ENCODE data around the gene ANKRD34B. TPM values are rescaled to one million over a fixed set of nuclear protein-coding genes. Genes with fewer than 3 reads are reported as not detected.

ANKRD34B gene
- polyA plus RNA-seq, 2 of the 4 experiments (the other 2 are of a cell fraction), result 0.01 TPM

GRCh38 chr5:80590766-80591165, 20.7 kb upstream of the ANKRD34B start:
- TF ChIP-seq POLR2A (IDR thresholded peaks at IDR 0.05; ENCODE audit: low read length) (no peak), HDAC2 (IDR thresholded peaks at IDR 0.05) (no peak), NR3C1 (IDR thresholded peaks at IDR 0.05) (no peak), NFE2L2 (conservative IDR thresholded peaks at IDR 0.05; ENCODE audit: low read length) (no peak), ZC3H11A (IDR thresholded peaks at IDR 0.05) (no peak), ESRRA (IDR thresholded peaks at IDR 0.05; ENCODE audit: borderline replicate concordance, low read length) (no peak), CBX2 (IDR thresholded peaks at IDR 0.05; ENCODE audit: borderline replicate concordance, low read depth) (no peak), NPAS2 (CRISPR knock-in tag; IDR thresholded peaks at IDR 0.05; ENCODE audit: borderline replicate concordance) (no peak), ZSCAN20 (CRISPR knock-in tag; IDR thresholded peaks at IDR 0.05) (no peak), POLR2AphosphoS2 (conservative IDR thresholded peaks at IDR 0.05; ENCODE audit: low read length) (no peak), MAZ (IDR thresholded peaks at IDR 0.05; ENCODE audit: borderline replicate concordance, low read depth, low read length) (no peak), FOXS1 (CRISPR knock-in tag; IDR thresholded peaks at IDR 0.05) (no peak), HOXB13 (CRISPR knock-in tag; IDR thresholded peaks at IDR 0.05; ENCODE audit: low read depth) (no peak), MYC (IDR thresholded peaks at IDR 0.05; ENCODE audit: borderline replicate concordance, low read length) (no peak), RNF2 (IDR thresholded peaks at IDR 0.05; ENCODE audit: borderline replicate concordance, low read depth) (no peak), TP53 (CRISPR knock-in tag; IDR thresholded peaks at IDR 0.05) (no peak), RFX5 (IDR thresholded peaks at IDR 0.05) (no peak)
- TF ChIP-seq, protein P1, sequence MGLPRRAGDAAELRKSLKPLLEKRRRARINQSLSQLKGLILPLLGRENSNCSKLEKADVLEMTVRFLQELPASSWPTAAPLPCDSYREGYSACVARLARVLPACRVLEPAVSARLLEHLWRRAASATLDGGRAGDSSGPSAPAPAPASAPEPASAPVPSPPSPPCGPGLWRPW (IDR thresholded peaks at IDR 0.05), result no peak
- TF ChIP-seq, protein P2, sequence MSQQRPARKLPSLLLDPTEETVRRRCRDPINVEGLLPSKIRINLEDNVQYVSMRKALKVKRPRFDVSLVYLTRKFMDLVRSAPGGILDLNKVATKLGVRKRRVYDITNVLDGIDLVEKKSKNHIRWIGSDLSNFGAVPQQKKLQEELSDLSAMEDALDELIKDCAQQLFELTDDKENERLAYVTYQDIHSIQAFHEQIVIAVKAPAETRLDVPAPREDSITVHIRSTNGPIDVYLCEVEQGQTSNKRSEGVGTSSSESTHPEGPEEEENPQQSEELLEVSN (IDR thresholded peaks at IDR 0.05; ENCODE audit: borderline replicate concordance, low read depth), result no peak
- TF ChIP-seq, protein P3, sequence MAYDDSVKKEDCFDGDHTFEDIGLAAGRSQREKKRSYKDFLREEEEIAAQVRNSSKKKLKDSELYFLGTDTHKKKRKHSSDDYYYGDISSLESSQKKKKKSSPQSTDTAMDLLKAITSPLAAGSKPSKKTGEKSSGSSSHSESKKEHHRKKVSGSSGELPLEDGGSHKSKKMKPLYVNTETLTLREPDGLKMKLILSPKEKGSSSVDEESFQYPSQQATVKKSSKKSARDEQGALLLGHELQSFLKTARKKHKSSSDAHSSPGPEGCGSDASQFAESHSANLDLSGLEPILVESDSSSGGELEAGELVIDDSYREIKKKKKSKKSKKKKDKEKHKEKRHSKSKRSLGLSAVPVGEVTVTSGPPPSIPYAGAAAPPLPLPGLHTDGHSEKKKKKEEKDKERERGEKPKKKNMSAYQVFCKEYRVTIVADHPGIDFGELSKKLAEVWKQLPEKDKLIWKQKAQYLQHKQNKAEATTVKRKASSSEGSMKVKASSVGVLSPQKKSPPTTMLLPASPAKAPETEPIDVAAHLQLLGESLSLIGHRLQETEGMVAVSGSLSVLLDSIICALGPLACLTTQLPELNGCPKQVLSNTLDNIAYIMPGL (CRISPR knock-in tag; IDR thresholded peaks at IDR 0.05; ENCODE audit: borderline replicate concordance), result no peak
- WGBS (ENCODE audit: missing lambda C conversion rate), result 66% methylated on average over 5 of the region's 5 CpGs
- Histone ChIP-seq H3K4me3 (no peak overlapping the region), H3K9me3 (no peaks in the 10 kb centered on the region), H3K27ac (no peak overlapping the region), H3K4me1 (no peaks in the 10 kb centered on the region), H3K4me2 (no peak overlapping the region)
- POLR2A ChIA-PET, result no interaction called here
- DNase-seq (ENCODE audit: low read depth in 1 of 2, low spot score in 1 of 2), result no peak
- FAIRE-seq, result no peak
- CTCF ChIA-PET, result no interaction called here
- no peak for ATAC-seq

DNA sequence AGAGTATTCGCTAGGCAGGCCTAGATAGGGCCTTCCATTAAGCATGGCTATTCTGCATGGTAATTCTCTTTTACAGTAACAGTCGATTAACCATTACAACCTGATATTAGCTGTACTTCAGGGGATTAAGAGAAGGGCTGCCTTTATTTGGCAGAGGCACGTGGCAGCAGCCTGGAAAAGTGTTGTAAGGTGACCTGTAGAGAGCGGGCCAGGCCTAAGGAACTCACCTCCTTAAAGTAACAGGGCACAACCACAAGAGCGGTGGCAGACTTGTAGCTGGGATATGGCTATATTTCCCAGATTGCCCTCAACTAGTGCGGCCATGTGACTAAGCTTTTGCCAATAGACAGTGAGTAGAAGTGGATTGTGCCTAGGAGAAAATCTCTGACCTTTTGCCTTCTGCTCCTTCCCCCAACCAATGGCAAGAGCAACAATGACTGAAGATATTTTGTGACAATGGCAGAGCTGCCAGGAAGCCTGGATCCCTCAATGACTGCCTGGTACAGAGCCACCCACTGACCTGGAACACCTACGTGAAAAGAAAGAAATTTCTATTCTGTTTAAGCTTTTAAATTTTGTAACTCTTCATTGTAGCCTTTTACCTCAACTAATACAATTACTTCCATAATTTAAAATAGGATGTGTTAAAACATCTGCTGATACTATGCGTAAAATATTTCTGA, 18.9 kb upstream of the ANKRD34B start:
- no peak for ATAC-seq
- no peak overlapping the region for H3K4me2 ChIP-seq
- no peak for DNase-seq (ENCODE audit: low read depth in 1 of 2, low spot score in 1 of 2)
- no peak overlapping the region for H3K27ac ChIP-seq
- no peak for FAIRE-seq
- no peaks in the 10 kb centered on the region for H3K4me1 ChIP-seq
- POLR2A ChIA-PET, result no interaction called here
- no peak overlapping the region for H3K4me3 ChIP-seq
- WGBS (ENCODE audit: missing lambda C conversion rate), result 76% methylated on average over 8 of the region's 8 CpGs
- CTCF ChIA-PET, result interaction anchor here (1.0 kb wide), 1 partner anchor 21 kb away, joined by 3 read pairs; no protein-coding TSS in a partner anchor
- no peaks in the 10 kb centered on the region for H3K9me3 ChIP-seq
- TF ChIP-seq RAD21 (conservative IDR thresholded peaks at IDR 0.05 in 1 of 2, IDR thresholded peaks at IDR 0.05 in 1 of 2), result no peak
- TF ChIP-seq HEYL (CRISPR knock-in tag; IDR thresholded peaks at IDR 0.05), result no peak
- TF ChIP-seq NPAS2 (CRISPR knock-in tag; IDR thresholded peaks at IDR 0.05; ENCODE audit: borderline replicate concordance), result no peak
- TF ChIP-seq CBX2 (IDR thresholded peaks at IDR 0.05; ENCODE audit: borderline replicate concordance, low read depth), result no peak
- TF ChIP-seq EP300 (IDR thresholded peaks at IDR 0.05), result no peak
- TF ChIP-seq, protein P4, sequence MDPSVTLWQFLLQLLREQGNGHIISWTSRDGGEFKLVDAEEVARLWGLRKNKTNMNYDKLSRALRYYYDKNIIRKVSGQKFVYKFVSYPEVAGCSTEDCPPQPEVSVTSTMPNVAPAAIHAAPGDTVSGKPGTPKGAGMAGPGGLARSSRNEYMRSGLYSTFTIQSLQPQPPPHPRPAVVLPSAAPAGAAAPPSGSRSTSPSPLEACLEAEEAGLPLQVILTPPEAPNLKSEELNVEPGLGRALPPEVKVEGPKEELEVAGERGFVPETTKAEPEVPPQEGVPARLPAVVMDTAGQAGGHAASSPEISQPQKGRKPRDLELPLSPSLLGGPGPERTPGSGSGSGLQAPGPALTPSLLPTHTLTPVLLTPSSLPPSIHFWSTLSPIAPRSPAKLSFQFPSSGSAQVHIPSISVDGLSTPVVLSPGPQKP (IDR thresholded peaks at IDR 0.05; ENCODE audit: low read depth, low read length), result no peak
- no peak for TF ChIP-seq EHMT2 (IDR thresholded peaks at IDR 0.05; ENCODE audit: low read depth)
- no peak for TF ChIP-seq ZFP36 (IDR thresholded peaks at IDR 0.05; ENCODE audit: borderline replicate concordance, partially characterized antibody)
- TF ChIP-seq MAFK (IDR thresholded peaks at IDR 0.05; ENCODE audit: partially characterized antibody), result no peak
- TF ChIP-seq KDM1A (IDR thresholded peaks at IDR 0.05; ENCODE audit: low read depth), result no peak
- TF ChIP-seq HOXA7 (CRISPR knock-in tag; IDR thresholded peaks at IDR 0.05), result no peak
- TF ChIP-seq POLR2AphosphoS2 (conservative IDR thresholded peaks at IDR 0.05; ENCODE audit: low read length), result no peak
- no peak for TF ChIP-seq RNF2 (IDR thresholded peaks at IDR 0.05; ENCODE audit: borderline replicate concordance, low read depth)
- no peak for TF ChIP-seq TP53 (CRISPR knock-in tag; IDR thresholded peaks at IDR 0.05)
- TF ChIP-seq FOXS1 (CRISPR knock-in tag; IDR thresholded peaks at IDR 0.05), result no peak
- TF ChIP-seq, protein P3 (CRISPR knock-in tag; IDR thresholded peaks at IDR 0.05; ENCODE audit: borderline replicate concordance), result no peak
- no peak for TF ChIP-seq MYC (IDR thresholded peaks at IDR 0.05; ENCODE audit: borderline replicate concordance, low read length)
- TF ChIP-seq CBX8 (IDR thresholded peaks at IDR 0.05), result no peak
- no peak for TF ChIP-seq ATOH8 (CRISPR knock-in tag; IDR thresholded peaks at IDR 0.05; ENCODE audit: low read depth)
